ENCODE results near the gene PIP5KL1. TPM values are rescaled to one million over a fixed set of nuclear protein-coding genes. Genes with fewer than 3 reads are reported as not detected.

PIP5KL1 gene
- total and polyA plus RNA-seq, 2 experiments from 2014 or later, result 13.4 to 19.5 TPM

DNA sequence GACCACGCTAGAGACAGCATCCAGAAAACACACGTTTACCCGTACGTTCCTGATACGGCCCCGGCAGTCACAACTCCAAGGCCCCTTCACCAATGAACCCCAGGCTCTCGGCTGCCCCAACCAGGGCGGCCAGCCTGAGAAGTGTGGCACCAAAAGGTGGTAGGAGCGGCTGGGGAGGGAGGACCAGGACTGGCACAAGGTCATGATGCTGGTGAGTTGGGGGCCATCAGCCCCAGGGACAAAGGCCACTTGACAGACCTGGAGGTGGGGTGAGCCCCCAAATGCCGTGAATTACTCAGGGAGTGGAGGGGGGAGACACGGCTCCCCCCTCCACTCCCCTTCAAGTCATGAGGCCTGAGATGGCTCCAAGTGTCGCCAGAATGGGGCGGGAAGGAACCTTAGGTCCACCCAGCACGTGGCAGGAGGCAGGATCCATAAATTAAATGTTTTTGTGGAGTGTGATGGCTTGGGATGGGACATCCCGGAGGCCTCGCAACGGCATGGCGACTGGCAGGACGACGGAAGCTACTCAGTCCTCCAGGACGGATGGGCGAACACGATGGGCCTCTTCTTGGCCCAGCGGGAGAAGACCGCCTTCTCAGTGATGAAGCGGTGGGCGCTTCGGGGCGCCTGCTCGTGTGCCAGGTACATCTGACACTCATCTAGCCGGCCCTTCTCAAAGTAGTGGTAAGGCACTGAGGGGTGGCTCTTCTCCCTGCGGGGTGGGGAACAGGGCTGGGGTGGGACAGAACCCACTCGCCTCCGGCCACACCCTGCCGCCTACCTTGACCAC is 22.5 kb downstream of the PIP5KL1 start (continued):
- TF ChIP-seq, protein P1, sequence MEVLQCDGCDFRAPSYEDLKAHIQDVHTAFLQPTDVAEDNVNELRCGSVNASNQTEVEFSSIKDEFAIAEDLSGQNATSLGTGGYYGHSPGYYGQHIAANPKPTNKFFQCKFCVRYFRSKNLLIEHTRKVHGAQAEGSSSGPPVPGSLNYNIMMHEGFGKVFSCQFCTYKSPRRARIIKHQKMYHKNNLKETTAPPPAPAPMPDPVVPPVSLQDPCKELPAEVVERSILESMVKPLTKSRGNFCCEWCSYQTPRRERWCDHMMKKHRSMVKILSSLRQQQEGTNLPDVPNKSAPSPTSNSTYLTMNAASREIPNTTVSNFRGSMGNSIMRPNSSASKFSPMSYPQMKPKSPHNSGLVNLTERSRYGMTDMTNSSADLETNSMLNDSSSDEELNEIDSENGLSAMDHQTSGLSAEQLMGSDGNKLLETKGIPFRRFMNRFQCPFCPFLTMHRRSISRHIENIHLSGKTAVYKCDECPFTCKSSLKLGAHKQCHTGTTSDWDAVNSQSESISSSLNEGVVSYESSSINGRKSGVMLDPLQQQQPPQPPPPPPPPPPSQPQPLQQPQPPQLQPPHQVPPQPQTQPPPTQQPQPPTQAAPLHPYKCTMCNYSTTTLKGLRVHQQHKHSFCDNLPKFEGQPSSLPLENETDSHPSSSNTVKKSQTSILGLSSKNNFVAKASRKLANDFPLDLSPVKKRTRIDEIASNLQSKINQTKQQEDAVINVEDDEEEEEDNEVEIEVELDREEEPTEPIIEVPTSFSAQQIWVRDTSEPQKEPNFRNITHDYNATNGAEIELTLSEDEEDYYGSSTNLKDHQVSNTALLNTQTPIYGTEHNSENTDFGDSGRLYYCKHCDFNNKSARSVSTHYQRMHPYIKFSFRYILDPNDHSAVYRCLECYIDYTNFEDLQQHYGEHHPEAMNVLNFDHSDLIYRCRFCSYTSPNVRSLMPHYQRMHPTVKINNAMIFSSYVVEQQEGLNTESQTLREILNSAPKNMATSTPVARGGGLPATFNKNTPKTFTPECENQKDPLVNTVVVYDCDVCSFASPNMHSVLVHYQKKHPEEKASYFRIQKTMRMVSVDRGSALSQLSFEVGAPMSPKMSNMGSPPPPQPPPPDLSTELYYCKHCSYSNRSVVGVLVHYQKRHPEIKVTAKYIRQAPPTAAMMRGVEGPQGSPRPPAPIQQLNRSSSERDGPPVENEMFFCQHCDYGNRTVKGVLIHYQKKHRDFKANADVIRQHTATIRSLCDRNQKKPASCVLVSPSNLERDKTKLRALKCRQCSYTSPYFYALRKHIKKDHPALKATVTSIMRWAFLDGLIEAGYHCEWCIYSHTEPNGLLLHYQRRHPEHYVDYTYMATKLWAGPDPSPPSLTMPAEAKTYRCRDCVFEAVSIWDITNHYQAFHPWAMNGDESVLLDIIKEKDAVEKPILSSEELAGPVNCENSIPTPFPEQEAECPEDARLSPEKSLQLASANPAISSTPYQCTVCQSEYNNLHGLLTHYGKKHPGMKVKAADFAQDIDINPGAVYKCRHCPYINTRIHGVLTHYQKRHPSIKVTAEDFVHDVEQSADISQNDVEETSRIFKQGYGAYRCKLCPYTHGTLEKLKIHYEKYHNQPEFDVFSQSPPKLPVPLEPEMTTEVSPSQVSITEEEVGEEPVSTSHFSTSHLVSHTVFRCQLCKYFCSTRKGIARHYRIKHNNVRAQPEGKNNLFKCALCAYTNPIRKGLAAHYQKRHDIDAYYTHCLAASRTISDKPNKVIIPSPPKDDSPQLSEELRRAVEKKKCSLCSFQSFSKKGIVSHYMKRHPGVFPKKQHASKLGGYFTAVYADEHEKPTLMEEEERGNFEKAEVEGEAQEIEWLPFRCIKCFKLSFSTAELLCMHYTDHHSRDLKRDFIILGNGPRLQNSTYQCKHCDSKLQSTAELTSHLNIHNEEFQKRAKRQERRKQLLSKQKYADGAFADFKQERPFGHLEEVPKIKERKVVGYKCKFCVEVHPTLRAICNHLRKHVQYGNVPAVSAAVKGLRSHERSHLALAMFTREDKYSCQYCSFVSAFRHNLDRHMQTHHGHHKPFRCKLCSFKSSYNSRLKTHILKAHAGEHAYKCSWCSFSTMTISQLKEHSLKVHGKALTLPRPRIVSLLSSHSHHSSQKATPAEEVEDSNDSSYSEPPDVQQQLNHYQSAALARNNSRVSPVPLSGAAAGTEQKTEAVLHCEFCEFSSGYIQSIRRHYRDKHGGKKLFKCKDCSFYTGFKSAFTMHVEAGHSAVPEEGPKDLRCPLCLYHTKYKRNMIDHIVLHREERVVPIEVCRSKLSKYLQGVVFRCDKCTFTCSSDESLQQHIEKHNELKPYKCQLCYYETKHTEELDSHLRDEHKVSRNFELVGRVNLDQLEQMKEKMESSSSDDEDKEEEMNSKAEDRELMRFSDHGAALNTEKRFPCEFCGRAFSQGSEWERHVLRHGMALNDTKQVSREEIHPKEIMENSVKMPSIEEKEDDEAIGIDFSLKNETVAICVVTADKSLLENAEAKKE (CRISPR knock-in tag; IDR thresholded peaks at IDR 0.05), result no peak
- TF ChIP-seq STAT1 (IDR thresholded peaks at IDR 0.05; ENCODE audit: unreplicated experiment) (no peak), REST (IDR thresholded peaks at IDR 0.05; ENCODE audit: unreplicated experiment) (no peak), ZNF114 (CRISPR knock-in tag; IDR thresholded peaks at IDR 0.05) (no peak), CREB1 (CRISPR knock-in tag; IDR thresholded peaks at IDR 0.05; ENCODE audit: low read depth) (no peak), JUNB (IDR thresholded peaks at IDR 0.05; ENCODE audit: unreplicated experiment) (no peak), ZNF331 (CRISPR knock-in tag; IDR thresholded peaks at IDR 0.05; ENCODE audit: low read depth) (no peak), EZH2phosphoT487 (IDR thresholded peaks at IDR 0.05; ENCODE audit: unreplicated experiment) (no peak)
